GM20000 (cell line): ENCODE data around the gene UTP25.

Experiments used
- DNase-seq: peaks from one replicate; pipeline ENCODE4 v3.0.0; 2012; ENCODE audit warnings: low spot score
- CTCF ChIP-seq: IDR thresholded peaks from 2 replicates; pipeline ENCODE4 v1.5.1; 2012; ENCODE audit warnings: mild to moderate bottlenecking, control low read depth; ENCODE audit errors: extremely low read depth, missing control alignments

UTP25 gene

GRCh38 chr1:209800984-209801834 lies 26.6 kb upstream of the UTP25 start:
- TF ChIP-seq CTCF, result no peak
- DNase-seq, result no peak

- DNase-seq, result no peak
Observed at GRCh38 chr1:209802117-209802779, 25.5 kb upstream of the UTP25 start.

GRCh38 chr1:209802780-209803152 lies 25.0 kb upstream of the UTP25 start:
- no peak for TF ChIP-seq CTCF
- DNase-seq, result no peak

More at GRCh38 chr1:209802117-209802779, 25.5 kb upstream of the UTP25 start:
- TF ChIP-seq CTCF, result no peak

GRCh38 chr1:209803568-209803967 lies 24.2 kb upstream of the UTP25 start:
- DNase-seq, result no peak
- no peak for TF ChIP-seq CTCF

GRCh38 chr1:209805341-209805781 lies 22.4 kb upstream of the UTP25 start:
- DNase-seq, result no peak
- TF ChIP-seq CTCF, result no peak

GRCh38 chr1:209805875-209806760 lies 21.7 kb upstream of the UTP25 start, which contains the start of gene IRF6:
IRF6 (minus strand) TSS chr1:209806142; CDS start chr1:209801413, 4,729 bp downstream.
- TF ChIP-seq CTCF, result no peak
- DNase-seq, result peak; percentile 86

GRCh38 chr1:209807509-209807908 lies 20.3 kb upstream of the UTP25 start:
- no peak for DNase-seq
- no peak for TF ChIP-seq CTCF
